T-helper 9 cell (primary cell): Measurements from ENCODE around the gene ATP9B.

Experiments used
- DNase-seq: peaks from one replicate; pipeline ENCODE4 v3.0.0-alpha.2; 2020

ATP9B gene

DNA sequence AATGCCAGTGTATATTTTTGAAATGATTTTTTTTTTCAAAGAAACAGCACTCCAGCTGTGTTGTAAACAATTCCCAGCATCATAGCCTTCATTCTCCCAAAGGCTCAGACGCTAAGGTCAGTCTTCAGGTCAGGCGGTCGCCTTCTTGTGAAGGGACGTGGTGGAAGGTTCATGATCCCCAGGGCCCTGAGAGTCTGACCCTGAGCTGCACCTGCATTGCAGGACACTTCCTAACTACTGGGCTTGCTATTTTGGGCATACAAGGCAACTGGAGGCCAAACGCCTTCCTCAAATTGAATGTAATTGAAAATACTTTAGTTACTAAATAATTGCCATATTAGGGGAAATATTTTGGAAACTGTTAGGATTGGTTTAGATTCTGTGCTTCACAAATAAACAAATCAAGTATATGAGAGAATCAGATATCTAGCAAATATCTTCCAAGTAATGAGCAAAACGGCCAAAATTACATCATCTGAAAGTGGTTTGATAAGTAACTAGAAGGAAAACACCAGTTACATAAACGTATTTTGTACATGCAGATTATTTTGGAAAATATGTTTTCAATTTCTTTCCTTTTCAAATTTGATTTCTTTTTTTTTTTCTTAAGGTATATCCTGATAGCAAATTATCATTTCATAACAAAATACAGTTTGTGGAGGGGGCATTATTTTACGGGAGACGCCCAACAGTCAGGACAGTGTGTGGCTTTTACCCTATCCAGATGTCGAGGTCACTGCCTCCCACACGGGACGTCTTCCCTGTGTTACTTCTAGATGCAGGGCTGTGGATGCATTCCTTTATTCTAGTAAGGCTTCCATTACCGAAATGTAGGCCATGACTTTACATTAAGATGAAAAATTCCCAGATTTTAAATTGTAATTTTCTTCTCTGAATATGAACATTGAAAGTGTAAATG is 136.0 kb downstream of the ATP9B start:
- no peak for DNase-seq

DNA sequence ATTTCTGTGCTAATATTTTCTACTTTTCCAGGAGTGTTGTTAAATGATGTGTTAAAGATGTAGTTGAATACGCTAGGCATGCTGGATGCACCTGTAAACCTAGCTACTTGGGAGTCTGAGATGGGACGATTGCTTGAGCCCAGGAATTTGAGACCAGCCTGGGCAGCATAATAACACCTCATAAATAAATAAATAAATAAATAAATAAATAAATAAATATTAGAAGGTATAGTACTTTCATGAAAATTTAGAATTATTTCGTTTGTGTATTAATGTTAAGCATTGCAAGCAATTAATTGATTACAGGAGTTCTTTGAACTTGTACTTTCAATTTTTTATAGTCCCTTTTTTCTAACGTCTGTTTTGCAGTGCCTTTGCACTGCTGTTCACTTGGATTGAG is 137.2 kb downstream of the ATP9B start:
- no peak for DNase-seq

DNA sequence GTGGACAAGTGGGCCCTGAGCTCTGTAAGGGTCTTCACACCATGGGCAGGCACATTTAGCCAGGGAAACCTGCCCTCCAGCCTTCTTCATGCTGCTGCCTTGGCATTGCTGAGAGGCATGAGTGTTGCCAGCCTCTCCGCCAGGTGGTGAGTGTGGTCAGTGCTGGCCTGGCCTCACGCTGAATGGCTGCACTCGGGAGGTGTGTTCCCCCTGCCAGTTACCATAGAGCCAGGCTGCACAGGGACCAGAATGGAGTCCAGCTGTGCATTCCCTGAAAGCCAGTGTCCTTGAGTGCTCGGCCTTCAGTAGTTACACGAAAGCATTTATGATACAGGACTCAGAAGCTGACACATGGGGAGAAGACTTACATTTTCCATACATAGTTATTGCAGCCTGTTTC is 139.7 kb downstream of the ATP9B start:
- no peak for DNase-seq

- DNase-seq: no peak
Observed at GRCh38 chr18:79210002-79210910, 141.1 kb downstream of the ATP9B start.

DNA sequence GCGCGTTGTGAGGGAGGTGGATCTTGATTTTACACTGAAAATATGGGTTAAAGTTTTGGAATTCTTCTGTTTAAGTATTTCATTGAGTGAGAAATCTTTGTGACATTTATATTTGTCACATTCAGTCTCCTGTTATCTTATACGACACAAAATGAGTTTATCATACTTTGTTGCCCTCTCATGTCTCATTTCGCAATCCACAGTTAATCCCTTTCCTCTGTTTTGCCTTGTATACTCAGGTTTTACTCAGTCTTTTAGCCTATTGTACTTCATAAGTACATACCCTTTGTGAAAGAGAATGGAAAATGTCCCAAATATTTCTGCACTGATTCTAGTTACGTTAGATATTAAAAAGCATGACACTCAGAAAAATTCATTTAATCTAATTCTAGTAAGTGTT is 142.7 kb downstream of the ATP9B start:
- no peak for DNase-seq

DNA sequence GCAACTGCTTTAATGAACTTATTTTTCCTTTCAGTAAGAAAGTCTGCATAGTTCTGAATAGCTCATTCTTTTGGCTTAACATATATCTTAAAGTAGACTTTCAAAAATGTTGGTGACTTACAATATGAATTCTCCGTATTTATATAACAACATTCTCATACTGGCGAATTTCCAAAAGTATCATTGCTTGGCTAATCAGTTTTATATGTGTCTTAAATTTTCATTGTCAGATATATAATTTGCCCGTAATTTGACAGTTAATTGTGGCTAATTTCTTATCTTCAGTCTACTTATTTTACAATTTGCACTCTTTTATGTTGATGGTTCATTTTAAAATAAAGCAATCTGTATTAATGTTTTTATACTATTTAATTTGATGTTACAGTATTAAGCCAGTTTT is 144.9 kb downstream of the ATP9B start:
- no peak for DNase-seq

GRCh38 chr18:79216176-79216575 is 147.0 kb downstream of the ATP9B start:
- DNase-seq: no peak

DNA sequence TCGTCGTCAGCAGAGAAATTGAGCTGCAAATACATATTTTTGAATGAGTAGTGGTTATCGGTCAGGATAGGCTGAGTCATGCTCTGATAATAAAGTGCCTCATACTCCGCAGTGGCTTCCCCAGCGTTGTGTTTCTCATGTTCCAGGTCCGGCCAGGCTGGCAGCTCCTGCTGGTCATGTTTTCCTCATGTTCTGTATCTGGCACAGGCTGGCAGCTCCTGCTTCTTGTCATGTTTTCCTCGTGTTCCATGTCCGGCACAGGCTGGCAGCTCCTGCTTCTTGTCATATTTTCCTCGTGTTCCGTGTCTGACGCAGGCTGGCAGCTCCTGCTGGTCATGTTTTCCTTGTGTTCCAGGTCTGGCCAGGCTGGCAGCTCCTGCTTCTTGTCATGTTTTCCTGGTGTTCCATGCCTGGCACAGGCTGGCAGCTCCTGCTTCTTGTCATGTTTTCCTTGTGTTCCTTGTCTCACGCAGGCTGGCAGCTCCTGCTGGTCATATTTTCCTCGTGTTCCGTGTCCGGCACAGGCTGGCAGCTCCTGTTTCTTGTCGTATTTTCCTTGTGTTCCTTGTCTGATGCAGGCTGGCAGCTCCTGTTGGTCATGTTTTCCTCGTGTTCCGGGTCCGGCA is 148.9 kb downstream of the ATP9B start:
- DNase-seq: no peak

DNA sequence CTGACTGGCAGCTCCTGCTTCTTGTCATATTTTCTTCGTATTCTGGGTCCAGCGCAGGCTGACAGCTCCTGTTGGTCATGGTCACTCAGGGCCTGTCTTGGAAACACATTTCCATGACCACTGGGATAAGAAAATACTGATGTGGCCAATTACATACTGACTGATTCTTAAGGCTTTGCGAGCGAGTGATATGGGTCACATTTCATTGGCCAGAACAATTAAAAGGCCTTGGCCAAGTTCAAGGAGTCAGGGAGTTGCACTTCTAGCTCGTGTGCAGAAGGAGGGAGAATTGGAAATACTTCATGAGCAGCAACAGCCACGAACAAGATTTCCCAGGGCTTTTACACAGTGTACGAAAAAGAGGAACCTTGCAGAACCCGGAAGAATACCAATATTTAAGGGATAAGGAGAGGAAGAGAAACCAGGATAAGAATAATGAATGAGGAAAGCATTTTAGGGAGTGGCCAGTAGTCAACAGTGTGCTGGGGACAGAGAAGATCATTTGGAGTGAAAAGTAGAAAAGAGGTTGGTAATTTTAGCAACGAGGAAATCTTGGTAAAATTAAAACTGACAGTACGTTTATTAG is 149.5 kb downstream of the ATP9B start:
- no peak for DNase-seq

GRCh38 chr18:79221136-79221535 is 151.9 kb downstream of the ATP9B start:
- DNase-seq: no peak

DNA sequence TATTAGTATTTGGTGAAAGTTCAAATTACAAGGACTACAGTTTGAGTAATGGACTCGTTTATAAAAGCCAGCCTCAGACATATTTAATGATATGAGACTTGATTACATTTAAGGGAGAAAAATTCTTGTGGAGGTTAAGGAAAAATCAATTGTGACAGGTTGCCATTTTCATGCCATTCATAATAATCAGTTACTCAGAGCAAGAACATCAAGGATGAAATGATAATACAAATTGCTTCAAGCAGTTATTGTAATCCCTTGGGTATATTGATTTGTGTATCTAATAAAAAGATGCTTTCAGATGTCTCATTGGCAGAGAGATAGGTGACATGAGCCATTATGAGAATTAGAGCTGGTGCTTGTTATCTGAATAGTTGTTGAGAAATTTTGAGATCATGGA is 153.6 kb downstream of the ATP9B start:
- no peak for DNase-seq

GRCh38 chr18:79223431-79223830 is 154.2 kb downstream of the ATP9B start:
- DNase-seq: no peak

- DNase-seq: no peak
Observed at GRCh38 chr18:79224381-79224780, 155.2 kb downstream of the ATP9B start.

GRCh38 chr18:79227621-79228020 is 158.4 kb downstream of the ATP9B start:
- no peak for DNase-seq

DNA sequence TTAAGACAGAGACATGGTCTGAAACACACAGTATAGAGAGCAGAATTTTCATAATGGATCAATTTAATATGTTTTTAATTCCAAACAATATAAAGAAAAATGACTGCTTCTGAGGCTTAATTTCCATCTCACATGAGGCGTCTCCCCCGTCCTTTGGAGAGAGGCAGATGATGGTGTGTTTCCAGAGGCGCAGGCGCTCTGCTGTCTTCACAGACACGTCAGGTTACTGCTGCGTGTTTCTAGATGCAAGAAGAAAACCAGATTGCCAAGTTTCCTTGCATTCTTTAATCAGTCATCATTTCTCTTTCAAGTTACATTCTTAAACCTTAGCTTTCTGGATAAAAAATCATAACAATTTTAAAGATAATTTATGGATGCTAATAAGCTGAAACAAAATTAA is 160.2 kb downstream of the ATP9B start:
- DNase-seq: no peak

DNA sequence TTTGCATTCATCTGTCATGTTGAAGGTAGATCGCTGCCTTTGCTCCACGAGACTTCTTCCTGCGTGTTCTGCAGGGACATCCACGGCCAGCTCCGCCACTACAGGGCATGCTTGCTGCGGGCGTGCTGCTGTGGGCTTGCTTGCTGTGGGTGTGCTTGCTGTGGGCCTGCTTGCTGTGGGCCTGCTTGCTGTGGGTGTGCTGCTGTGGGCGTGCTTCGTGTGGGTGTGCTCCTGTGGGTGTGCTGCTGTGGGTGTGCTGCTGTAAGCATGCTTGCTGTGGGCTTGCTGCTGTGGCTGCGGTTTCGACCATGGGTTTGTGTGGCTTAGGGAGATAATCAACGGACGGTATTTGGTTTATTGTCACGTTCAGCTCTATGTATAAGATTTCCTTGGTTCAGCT is 165.2 kb downstream of the ATP9B start:
- DNase-seq: no peak

DNA sequence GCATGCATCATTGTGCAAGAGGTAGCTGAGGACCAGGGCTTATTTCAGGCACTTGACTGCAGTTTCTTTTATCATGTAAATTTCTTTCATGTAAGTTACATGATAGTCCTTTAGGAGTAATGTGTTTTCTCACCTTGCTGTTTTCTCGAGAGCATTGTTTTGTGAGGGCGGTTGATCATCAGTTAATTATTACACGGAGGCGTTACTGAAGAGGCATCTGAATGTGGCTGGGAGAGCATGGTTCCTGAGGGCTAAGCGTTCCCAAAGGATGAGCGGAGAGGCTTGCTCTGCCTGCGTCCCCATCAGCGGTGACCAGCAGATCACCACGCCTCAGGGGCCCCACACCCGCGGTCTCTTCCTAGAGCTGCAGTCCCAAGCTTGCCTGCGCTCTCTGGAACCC is 170.4 kb downstream of the ATP9B start:
- DNase-seq: no peak

DNA sequence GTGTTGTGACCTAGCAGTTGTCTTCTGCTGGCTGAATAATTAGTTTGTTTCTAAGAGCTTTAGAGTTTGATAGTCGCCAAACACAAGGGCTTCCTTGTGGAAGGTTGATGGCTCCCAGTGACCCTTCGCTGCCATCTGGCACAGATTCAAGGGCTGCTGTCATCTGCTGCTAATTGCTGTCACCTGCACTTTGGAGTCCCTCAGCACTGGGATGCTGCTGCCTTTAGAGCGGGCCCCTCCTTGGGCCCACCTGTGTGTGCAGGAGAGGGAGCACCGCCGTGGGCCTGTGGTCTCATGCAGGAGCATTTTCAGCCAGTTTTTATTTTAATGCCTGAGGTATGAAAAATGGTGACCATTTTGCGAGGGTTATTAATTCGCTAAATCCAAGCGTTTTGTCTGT is 172.6 kb downstream of the ATP9B start:
- DNase-seq: no peak

DNA sequence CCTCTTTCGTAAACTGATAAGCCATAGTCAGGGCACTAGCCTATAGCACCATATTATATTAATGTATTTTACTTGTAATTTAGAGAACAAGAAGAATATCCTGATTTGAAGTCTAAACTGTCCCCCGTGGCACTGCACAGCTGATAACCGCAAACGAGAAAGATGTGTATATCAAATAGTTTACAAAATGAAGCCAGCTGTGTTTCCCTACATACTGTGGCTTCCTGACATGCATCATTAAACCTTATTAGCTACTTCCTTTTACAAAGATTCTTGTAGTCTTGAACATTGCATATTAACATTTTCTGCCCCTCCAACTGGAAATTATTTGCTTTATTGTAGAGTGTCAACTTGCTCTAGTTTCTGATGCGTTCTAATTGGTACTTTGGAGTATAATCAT is 173.1 kb downstream of the ATP9B start:
- no peak for DNase-seq

- DNase-seq: peak; percentile 26
Observed at GRCh38 chr18:79245517-79246001, 176.4 kb downstream of the ATP9B start.

DNA sequence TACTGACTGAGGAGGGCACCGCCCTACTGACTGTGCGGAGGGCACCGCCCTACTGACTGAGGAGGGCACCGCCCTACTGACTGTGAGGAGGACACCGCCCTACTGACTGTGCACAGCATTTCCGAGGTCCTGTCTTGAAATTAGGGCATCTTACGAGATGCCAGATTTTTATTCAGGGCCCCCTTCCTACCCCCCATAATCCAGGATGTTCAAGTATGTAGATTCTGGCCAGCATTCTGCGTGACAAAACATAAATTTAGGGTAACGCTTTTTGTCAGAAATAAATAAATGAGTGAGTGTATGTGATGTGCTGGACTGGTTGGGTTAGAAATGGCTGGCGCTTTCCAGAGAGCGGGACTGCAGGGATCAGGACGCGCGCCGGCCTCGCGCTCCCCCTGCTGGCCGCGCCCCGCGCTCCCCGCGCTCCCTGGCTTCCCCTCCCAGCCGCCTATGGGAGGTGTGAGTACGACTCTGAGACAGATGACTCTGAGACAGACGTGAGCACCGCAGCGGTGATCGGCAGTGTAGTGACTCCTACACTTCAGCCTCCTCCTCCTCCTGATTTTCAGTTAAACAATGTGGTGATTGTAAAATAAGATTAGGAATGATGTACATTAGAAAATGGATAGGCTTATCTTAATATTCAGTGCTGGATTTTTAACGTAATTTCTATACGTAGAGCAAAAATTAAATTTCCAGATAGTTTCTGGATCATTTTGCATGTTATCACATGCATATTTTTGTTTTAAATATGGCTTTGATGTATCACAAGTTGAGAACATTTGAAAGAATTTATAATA is 177.3 kb downstream of the ATP9B start:
- DNase-seq: peak; percentile 59

- DNase-seq: no peak
Observed at GRCh38 chr18:79248495-79249060, 179.4 kb downstream of the ATP9B start.
